Hematopoietic multipotent progenitor cell treated with erythropoietin and hydrocortisone succinate and interleukin-3 and kit ligand, for 6 days (in vitro differentiated cells): ENCODE results near the gene BDKRB1.

Experiments
- DNase-seq: peaks from one replicate; pipeline ENCODE4 v3.0.0-alpha.2; 2015

BDKRB1 gene

GRCh38 chr14:96284008-96284407 lies 28.0 kb downstream of the BDKRB1 start:
- no peak for DNase-seq

- DNase-seq: no peak
These were observed 28.4 kb downstream of the BDKRB1 start for GRCh38 chr14:96284430-96284829.

- DNase-seq: no peak
These were observed 29.7 kb downstream of the BDKRB1 start for GRCh38 chr14:96285667-96286066.

DNA sequence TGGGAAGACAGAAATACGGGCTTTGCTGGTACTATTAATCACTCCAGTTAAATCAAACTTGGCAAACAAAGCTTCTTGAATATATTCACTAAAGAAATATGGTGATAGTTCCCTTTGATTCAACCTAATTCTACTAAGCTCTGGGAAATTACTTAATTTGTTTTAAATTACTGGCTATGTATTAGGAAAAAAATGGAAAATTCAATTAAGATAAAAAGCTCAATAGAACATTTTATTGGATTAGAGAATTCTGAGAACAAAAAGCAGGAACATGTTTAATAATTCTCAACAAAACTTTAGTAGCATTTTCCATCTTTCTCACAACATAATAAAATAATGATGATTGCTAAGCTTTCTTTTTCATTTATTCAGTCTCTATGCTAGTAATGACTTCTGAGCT lies 30.2 kb downstream of the BDKRB1 start:
- no peak for DNase-seq

GRCh38 chr14:96287856-96288255 lies 31.8 kb downstream of the BDKRB1 start:
- no peak for DNase-seq

GRCh38 chr14:96294246-96294645 lies 38.2 kb downstream of the BDKRB1 start:
- DNase-seq: no peak

GRCh38 chr14:96297000-96297399 lies 41.0 kb downstream of the BDKRB1 start:
- peak; percentile 77 for DNase-seq

GRCh38 chr14:96297997-96298515 lies 42.0 kb downstream of the BDKRB1 start:
- no peak for DNase-seq

DNA sequence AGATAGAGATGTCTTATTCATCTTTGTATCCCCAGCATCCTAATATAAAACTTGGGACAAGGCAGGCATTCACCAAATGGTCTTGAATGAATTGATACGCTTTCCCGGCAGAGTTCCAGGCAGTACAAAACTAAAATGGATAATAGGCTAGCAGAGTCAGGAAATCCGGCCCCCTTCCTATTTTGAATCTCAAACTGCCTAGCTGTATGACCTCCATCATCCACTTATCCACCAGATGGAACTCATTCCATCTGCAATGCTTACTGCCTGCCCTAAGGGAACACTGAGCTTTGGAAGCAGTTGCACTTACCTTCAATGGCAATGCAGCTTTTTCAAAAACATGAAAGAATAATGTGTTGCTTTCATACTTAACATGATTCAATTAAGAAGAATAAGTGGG lies 43.4 kb downstream of the BDKRB1 start:
- no peak for DNase-seq

DNA sequence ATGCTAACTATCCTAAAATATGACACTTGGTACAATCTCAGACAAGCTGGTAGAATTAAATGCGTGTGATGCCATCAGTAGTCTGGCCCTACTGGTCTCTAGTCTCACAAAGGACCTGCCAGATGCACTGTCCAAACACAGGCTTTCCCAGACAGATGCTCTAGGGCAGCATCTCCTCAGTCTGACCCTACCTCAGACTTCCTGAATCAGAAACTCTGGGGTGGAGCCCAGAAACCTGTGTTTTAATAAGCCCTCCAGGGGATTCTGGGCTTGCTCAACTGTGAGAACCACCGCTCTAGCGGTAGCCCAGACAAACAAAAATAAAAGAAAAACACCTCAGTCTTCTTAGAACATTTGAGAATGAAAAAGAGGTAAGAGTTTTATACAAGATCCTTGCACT lies 48.0 kb downstream of the BDKRB1 start:
- no peak for DNase-seq

DNA sequence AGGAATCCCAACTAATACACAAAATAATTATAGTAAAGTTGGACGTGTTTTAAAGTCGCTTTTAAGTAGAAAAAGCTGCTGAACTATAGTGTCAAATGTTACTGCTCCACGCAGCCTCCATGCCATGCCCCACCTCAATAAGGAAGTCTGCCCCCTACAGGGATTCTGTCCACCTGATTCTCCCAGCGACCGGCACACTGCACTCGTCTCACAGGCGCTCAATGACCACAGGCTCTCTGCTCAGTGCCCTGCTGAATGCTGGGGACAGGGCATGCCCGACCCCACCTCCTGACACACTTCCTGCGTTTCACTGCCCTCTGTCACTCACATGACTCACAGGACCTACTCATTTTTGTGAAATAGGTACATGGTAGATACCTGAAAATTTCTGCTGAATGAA lies 48.9 kb downstream of the BDKRB1 start:
- peak; percentile 24 for DNase-seq

DNA sequence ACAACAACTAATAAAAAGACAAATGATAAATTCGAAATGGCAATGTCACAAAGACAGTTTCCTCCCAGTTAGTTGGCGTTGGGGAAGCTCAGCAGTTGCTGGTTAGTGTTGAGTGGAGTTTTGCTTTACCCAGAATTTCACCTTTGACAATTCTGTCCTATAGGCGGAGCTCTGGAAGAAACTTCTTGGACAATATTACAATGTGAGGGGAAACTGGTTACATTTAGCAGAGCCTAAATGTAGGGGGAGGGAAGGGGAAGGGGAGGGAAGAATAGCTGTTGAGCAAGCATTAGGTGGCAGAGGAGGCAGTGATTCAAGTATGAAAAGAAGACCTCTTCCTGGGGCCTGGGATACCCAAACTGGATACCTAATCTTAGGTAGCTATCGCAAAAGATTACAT lies 51.4 kb downstream of the BDKRB1 start:
- no peak for DNase-seq

GRCh38 chr14:96309133-96309895 lies 53.3 kb downstream of the BDKRB1 start:
- no peak for DNase-seq

GRCh38 chr14:96309896-96310330 lies 53.9 kb downstream of the BDKRB1 start:
- DNase-seq: peak; percentile 31

- DNase-seq: no peak
These were observed 54.9 kb downstream of the BDKRB1 start for GRCh38 chr14:96310906-96311305.
